IPS DF 6.9 (cell line): ENCODE measurements around the gene PRH1.

Source experiments
- DNase-seq: peaks from one replicate; pipeline ENCODE4 v3.0.0-alpha.2; 2013; ENCODE audit warnings: low read depth, low spot score
- H3K27ac ChIP-seq: one replicate; pipeline ENCODE4 v1.5.1; 2013; ENCODE audit warnings: low read length, control low read depth
- H3K27me3 ChIP-seq: 2 replicates; pipeline ENCODE4 v1.6.1; 2013; ENCODE audit warnings: mild to moderate bottlenecking, low read length; ENCODE audit not compliant: control insufficient read depth, insufficient read depth
- H3K36me3 ChIP-seq: 2 replicates; pipeline ENCODE4 v1.6.1; 2013; ENCODE audit warnings: low read length; ENCODE audit not compliant: control insufficient read depth, insufficient read depth
- H3K4me1 ChIP-seq: 2 replicates; pipeline ENCODE4 v1.6.1; 2013; ENCODE audit warnings: low read length; ENCODE audit not compliant: control insufficient read depth, insufficient read depth
- H3K4me3 ChIP-seq: 2 replicates; pipeline ENCODE4 v1.5.1; 2013; ENCODE audit warnings: mild to moderate bottlenecking, low read length
- H3K9me3 ChIP-seq: 2 replicates; pipeline ENCODE4 v1.6.1; 2013; ENCODE audit warnings: low read length, inconsistent platforms; ENCODE audit not compliant: control insufficient read depth, insufficient read depth
- WGBS: extraction: QIAGEN DNeasy Blood & Tissue Kit; methylation state at CpG from one replicate; pipeline ENCODE4 v1.1.7; 2013; ENCODE audit warnings: mixed read lengths, missing lambda C conversion rate; ENCODE audit not compliant: insufficient read length, insufficient coverage; 5-methylcytosine and 5-hydroxymethylcytosine counted together

Gene PRH1

DNA sequence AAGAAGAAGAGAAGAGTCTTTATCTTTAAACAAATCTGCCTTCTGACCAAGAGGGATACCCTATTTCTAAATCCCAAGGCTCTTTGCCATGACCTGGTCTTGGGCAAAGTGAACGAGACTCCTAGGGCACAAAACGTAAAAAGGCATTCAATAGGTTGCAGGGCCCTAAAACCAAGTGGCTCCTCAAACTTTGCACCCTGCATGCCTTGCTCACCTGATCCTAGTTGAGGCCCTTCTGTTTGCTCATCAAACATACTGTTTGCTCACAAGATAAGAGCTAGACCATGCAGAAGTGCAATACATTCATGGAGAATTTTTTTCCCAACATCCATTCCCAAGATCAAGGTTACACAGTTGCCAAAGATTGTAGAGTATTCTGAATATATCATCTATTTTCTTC lies 7.9 kb upstream of the PRH1 start:
- no peak for DNase-seq
- no peaks in the 10 kb centered on the region for H3K9me3 ChIP-seq
- H3K36me3 ChIP-seq: no peaks in the 10 kb centered on the region
- no peaks in the 10 kb centered on the region for H3K27me3 ChIP-seq
- no peak overlapping the region for H3K4me3 ChIP-seq
- H3K4me1 ChIP-seq: no peaks in the 10 kb centered on the region
- WGBS: no CpG with 5 or more reads among the region's 2 CpGs
- no peak overlapping the region for H3K27ac ChIP-seq

DNA sequence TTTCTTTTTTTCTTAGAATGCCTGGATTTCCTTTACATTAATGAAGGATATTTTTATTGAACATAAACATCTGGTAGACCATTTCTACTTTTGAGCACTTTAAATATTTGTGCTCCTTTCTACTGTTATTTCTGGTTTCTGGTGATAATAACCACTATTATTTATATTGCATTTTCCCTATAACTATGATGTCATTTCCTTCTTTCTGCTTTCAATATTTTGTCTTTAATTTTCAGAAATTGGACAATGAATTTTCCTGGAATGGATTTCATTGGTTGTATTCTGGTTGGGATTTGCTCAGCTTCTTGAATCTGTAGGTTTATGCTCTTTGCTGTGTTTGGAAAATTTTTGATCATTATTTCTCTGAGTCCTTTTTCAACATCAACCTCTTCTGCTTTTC lies 5.2 kb upstream of the PRH1 start:
- H3K36me3 ChIP-seq: no peaks in the 10 kb centered on the region
- no peaks in the 10 kb centered on the region for H3K4me1 ChIP-seq
- no peak overlapping the region for H3K27ac ChIP-seq
- no peaks in the 10 kb centered on the region for H3K27me3 ChIP-seq
- no peaks in the 10 kb centered on the region for H3K9me3 ChIP-seq
- DNase-seq: no peak
- no peak overlapping the region for H3K4me3 ChIP-seq

DNA sequence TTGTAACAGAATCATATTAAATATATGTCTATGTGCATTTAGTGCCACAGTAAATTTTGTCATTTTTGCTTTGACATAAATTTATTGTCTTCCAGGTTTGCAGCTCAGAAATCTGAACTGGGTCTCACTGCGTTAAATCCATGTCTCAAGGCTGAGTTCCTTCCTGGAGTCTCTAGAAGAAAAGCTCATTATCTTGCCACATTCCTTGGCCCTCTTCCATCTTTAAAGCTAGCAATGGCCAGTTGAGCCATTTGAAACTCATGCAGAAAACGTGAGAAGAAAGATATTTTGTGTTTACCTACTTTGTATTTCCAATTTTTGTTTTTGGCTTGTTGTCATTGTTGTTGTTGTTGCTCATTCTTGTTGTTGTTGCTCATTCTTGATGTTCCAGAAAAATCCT lies 10.7 kb downstream of the PRH1 start:
- Histone ChIP-seq H3K27me3 (no peaks in the 10 kb centered on the region), H3K36me3 (no peaks in the 10 kb centered on the region), H3K9me3 (no peaks in the 10 kb centered on the region), H3K4me1 (no peaks in the 10 kb centered on the region), H3K4me3 (no peak overlapping the region), H3K27ac (no peak overlapping the region)
- no peak for DNase-seq
- WGBS: no CpG with 5 or more reads among the region's 2 CpGs

DNA sequence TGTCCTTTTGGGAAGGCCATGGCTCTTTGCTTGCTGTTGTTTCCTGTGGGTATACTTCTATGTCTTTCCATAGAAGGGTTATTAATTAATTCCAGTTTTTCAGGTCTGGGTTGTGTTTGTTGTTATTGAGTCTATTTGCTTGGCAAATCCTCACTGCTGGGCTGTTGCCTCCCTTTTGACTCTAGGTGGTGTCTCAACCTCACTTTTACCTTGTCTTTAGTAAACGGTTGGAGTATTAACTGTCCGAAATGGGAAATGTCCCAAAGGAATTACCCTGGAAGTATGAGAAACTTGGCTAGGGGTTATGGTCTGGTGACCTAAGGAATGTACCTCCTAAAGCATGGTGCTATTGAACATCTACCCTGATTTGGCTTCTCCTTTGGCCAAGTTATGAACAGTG lies 16.7 kb downstream of the PRH1 start:
- no peak for DNase-seq
- Histone ChIP-seq H3K4me3 (no peak overlapping the region), H3K9me3 (no peaks in the 10 kb centered on the region), H3K27ac (no peak overlapping the region), H3K4me1 (no peaks in the 10 kb centered on the region), H3K36me3 (no peaks in the 10 kb centered on the region), H3K27me3 (no peaks in the 10 kb centered on the region)
- WGBS: no CpG with 5 or more reads among the region's 2 CpGs

DNA sequence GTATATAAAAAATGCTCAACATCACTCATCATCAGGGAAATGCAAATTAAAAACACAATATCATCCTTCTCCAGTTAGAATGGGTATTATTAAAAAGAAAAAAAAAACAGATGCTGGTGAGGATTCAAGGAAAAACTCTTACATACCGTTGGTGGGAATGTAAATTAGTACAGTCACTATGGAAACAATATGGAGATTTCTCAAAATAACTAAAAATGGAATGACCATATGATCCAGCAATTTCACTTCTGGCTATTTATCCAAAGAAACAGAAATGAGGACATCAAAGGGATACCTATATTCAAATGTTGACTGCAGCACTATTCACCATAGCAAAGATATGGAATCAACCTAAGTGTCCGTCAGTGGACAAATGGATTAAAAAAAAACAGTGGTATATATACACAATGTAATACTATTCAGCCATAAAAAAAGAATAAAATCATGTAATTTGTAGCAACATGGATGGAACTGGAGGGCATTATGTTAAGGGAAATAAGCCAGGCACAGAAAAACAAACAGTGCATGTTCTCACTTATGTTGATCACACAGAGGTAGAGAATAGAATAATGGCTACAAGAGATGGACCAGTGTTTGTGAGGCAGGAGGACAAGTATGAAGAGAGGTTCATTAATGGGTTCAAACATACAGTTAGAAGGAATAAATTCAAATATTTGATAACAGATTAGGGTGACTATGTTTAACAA lies 20.4 kb downstream of the PRH1 start:
- no peak for DNase-seq
- Histone ChIP-seq H3K9me3 (no peaks in the 10 kb centered on the region), H3K4me1 (no peaks in the 10 kb centered on the region), H3K27me3 (no peaks in the 10 kb centered on the region), H3K4me3 (no peak overlapping the region), H3K36me3 (no peaks in the 10 kb centered on the region), H3K27ac (no peak overlapping the region)
- no CpG with 5 or more reads among the region's 2 CpGs for WGBS

DNA sequence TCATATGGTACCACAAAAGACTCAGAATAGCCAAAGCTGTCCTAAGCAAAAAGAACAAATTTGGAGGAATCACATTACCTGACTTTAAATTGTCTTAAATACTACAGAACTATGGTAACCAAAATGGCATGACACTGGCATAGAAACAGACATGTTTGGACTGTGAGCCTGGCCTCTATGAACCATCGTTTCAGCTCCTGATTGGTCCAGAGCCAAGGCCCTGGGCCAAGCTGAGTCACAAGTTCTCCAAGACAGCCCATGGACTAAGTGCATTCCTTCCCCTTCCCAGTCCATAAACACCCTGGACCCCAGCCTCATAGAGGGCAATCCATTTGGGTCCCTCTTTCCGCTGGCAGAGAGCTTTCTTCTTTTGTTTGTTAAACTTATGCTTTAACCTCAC lies 22.7 kb downstream of the PRH1 start:
- H3K4me1 ChIP-seq: no peaks in the 10 kb centered on the region
- H3K36me3 ChIP-seq: no peaks in the 10 kb centered on the region
- WGBS: no CpG with 5 or more reads among the region's 2 CpGs
- H3K27ac ChIP-seq: no peak overlapping the region
- 0 out of 2 replicates have a peak, but pooled peaks cover under 1% of the 10 kb centered on the region for H3K9me3 ChIP-seq
- no peak for DNase-seq
- no peaks in the 10 kb centered on the region for H3K27me3 ChIP-seq
- no peak overlapping the region for H3K4me3 ChIP-seq

DNA sequence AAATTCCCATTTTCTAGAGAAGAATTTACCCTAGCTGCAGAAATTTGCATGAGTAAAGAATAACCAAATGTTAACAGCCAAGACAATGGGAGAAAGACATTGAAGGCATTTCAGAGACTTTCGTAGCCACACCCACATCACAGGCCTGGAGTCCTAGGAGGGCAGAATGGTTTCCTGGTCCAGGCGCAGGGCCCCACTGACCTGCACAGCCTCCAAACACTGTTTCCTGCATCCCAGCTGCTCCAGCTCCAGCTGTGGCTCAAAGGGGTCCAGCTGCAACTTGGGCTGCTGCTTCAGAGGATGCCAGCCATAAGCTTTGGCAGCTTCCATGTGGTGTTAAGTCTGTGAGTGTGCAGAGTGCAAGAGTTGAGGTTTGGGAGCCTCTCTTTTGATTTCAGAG lies 28.2 kb downstream of the PRH1 start:
- Histone ChIP-seq H3K4me1 (no peaks in the 10 kb centered on the region), H3K27me3 (no peaks in the 10 kb centered on the region), H3K4me3 (no peak overlapping the region), H3K27ac (no peak overlapping the region), H3K36me3 (0 out of 2 replicates have a peak, but pooled peaks cover 3% of the 10 kb centered on the region), H3K9me3 (peaks cover 8% of the 10 kb centered on the region)
- DNase-seq: no peak
- WGBS: no CpG with 5 or more reads among the region's 2 CpGs

DNA sequence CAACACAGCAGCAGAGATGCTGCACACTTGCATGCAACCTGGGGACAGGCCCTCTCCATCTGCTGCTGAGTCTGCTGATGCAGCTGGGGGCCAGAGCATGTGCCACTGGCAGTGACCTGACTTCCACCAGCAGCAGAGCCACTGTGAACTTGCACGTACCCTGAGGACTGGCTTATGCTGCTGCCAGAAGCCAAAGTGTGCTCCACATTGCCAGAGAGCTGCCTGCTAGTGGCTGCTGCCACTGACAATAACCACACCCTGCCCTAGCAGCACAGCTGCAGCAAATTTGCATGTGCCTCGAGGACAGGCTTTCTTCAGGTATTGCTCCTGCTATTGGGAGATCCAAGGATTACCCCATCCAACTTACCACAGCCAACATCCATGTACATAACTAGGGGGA lies 30.3 kb downstream of the PRH1 start:
- WGBS: no CpG with 5 or more reads among the region's 2 CpGs

DNA sequence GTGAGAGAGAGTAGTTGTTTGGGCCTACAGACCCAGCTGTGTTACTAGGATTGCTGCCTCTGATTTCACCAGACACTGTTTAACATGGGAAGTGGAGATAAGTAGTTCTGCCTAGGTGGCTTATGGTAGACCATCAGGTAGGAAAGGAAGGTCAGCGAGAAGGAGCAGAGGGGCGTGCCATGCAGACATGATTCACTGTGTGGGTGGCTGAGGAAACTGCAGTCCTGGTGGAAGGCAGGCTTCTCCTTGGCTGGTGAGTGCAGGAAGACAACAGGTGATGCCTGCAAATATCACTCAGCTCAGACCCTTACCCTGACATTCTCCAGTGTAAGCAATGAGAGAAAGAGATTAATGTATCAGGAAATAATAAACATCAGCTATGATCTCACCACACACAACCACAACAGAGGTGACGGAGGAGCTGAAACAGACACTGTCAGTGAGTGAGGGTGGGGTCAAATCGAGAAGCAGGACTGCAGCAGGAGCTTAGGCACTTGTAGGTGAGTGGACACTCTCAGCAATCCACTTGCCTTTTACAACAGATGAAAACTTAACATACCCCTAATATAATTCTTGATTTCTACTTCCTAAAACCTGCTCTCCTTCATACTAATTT lies 32.7 kb downstream of the PRH1 start:
- DNase-seq: no peak
- Histone ChIP-seq H3K27ac (no peak overlapping the region), H3K36me3 (0 out of 2 replicates have a peak, but pooled peaks cover 3% of the 10 kb centered on the region), H3K9me3 (peaks cover 8% of the 10 kb centered on the region), H3K4me1 (no peaks in the 10 kb centered on the region), H3K4me3 (no peak overlapping the region), H3K27me3 (no peaks in the 10 kb centered on the region)
- no CpG with 5 or more reads among the region's 4 CpGs for WGBS

More for the DNA sequence above, 30.3 kb downstream of the PRH1 start:
- H3K9me3 ChIP-seq: peaks cover 8% of the 10 kb centered on the region
- H3K27me3 ChIP-seq: no peaks in the 10 kb centered on the region
- H3K36me3 ChIP-seq: 0 out of 2 replicates have a peak, but pooled peaks cover 3% of the 10 kb centered on the region
- no peak for DNase-seq
- H3K4me1 ChIP-seq: no peaks in the 10 kb centered on the region
- no peak overlapping the region for H3K4me3 ChIP-seq
- no peak overlapping the region for H3K27ac ChIP-seq

DNA sequence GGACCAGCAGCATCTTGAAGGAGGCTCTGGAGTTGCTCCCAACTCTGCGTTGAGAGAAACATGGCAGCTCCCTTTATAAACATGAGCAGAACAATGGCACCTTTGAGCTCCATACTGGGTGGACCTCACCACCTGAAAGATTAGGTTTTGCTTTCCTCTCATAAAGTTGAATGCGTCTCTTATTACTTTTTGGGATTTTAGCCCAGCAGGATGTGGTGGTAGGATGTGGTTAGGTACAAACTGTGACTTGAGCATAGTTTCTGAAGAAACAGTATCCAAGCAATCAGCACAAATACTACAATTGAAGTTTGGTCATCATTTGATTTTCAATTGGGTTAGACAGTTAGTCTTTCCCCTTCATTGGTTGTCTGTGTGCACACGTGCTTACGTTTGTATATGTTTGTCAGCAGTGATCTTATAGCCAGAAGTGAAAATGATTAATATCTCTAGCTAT lies 34.6 kb downstream of the PRH1 start, which contains the start of gene PRR4:
Gene PRR4, minus strand, starts transcription at position 51 of the 454 bp plus-strand sequence. Its CDS starts 38 bp downstream, at position 13.
- H3K27me3 ChIP-seq: no peaks in the 10 kb centered on the region
- H3K4me1 ChIP-seq: no peaks in the 10 kb centered on the region
- no peaks in the 10 kb centered on the region for H3K36me3 ChIP-seq
- no peak within 1 kb of the TSS for H3K4me3 ChIP-seq
- H3K9me3 ChIP-seq: peaks cover under 1% of the 10 kb centered on the region; the same call in 1 of the 2 replicates
- no peak within 1 kb of the TSS for H3K27ac ChIP-seq
- no peak for DNase-seq
- no CpG with 5 or more reads among the region's 4 CpGs for WGBS

DNA sequence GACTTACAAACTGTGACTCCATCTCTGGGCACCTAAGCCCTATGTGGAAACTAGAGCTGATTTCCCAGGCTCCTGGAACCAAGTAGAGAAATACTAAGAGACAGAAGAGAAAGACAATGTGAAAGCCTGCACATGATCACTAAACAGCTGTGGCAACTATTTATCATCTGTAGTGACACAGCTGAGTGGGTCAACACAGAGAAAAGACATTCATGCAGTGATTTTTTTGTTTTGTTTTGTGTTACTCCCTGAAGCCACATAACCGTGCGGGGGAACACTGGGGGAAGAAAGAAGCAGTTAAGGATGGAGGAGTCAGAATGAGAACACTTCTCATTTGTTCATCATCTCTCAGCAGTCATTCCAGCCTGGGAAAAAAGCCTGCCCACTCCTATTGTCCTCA lies 36.3 kb downstream of the PRH1 start:
- Histone ChIP-seq H3K36me3 (no peaks in the 10 kb centered on the region), H3K4me1 (no peaks in the 10 kb centered on the region), H3K27ac (no peak overlapping the region), H3K4me3 (no peak overlapping the region), H3K27me3 (no peaks in the 10 kb centered on the region), H3K9me3 (no peaks in the 10 kb centered on the region)
- WGBS: no CpG with 5 or more reads among the region's 2 CpGs
- DNase-seq: no peak
